EL (cell line): Measurements from ENCODE around the gene GALNT9.
"Not testable (repeated sequence)": the region's sequence is repeated elsewhere in the genome, so short reads cannot be mapped to it uniquely, and the experiment has no call there.

ENCODE experiments used
- DNase-seq: peaks from one replicate; pipeline ENCODE4 v3.0.0-alpha.2; 2016

The GALNT9 gene

DNA sequence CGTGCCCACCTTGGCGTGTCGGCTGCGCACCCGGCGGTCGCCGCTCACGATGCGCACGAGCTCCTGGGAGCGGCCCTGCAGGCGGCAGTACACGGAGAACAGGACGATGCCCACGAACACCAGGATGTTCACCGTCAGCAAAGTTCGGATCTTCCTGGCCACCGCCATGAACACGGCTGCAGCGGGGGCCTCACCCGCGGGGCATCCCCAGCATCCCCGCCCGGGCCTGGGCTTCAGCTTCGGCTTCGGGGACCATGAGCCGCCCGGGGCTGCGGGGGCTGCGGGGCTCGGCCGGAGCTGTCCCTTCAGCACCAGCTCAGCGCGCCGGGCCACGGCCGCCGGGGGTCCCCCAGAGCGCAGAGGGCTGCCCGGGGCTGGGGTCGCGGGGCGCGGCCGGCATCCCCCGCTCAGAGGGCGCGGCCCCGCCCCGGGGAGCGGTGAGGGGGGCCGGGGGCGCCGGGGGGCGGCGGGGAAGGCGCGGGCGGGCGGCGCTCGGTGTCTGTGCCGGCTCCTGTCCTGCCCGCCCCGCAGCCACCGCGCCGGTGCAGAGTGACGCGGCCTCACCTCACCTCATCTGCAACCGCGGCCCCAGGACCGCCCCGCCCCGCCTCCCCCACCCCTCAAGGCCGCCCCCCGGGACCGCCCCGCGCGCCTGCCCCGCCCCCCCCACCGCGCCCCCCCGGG is at the start of gene GALNT9:
Gene GALNT9, minus strand, starts transcription at position 554 of the 684 bp plus-strand sequence. Its CDS starts 386 bp downstream, at position 168.
- DNase-seq, result no peak

DNA sequence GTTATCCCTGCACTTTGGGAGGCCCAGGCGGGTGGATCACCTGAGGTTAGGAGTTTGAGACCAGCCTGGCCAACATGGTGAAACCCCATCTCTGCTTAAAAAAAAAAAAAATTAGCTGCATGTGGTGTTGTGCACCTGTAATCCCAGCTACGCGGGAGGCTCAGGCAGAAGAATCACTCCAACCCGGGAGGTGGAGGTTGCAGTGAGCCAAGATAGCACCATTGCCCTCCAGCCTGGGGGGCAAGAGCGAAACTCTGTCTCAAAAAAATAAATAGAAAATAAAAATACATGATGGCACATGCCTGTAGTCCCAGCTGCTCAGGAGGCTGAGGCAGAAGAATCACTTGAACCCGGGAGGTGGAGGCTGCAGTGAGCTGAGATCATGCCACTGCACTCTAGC is 49.7 kb upstream of the GALNT9 start:
- DNase-seq, result not testable (repeated sequence)

DNA sequence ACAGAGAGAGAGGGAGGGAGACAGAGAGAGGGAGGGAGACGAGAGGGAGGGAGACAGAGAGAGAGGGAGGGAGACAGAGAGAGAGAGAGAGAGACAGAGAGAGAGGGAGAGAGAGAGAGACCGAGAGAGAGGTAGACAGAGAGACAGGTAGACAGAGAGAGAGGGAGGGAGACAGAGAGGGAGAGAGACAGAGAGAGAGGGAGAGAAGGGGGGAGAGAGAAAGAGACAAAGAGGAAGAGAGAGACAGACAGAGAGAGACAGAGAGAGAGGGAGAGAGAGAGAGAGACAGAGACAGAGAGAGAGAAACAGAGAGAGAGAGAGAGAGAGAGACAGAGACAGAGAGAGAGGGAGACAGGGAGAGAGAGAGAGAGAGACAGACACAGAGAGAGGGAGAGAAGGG is 47.8 kb upstream of the GALNT9 start:
- no peak for DNase-seq

DNA sequence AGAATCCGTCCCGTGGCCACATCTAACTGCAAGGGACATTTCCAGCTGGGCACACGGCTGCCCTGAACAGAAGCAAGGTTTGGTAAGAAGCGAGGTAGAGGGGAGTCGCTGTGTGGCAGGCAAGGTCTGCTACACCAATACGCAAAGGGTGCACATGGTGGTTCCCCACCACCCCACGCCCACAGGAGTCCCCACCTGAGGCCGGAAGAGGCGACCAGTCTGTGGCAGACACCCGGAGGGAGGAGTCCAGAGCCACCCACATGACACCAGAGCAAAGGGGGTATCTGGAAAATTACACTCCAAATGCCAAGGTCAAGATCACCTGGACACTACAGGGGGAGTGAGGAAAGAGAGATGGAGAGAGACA is 47.1 kb upstream of the GALNT9 start:
- no peak for DNase-seq

DNA sequence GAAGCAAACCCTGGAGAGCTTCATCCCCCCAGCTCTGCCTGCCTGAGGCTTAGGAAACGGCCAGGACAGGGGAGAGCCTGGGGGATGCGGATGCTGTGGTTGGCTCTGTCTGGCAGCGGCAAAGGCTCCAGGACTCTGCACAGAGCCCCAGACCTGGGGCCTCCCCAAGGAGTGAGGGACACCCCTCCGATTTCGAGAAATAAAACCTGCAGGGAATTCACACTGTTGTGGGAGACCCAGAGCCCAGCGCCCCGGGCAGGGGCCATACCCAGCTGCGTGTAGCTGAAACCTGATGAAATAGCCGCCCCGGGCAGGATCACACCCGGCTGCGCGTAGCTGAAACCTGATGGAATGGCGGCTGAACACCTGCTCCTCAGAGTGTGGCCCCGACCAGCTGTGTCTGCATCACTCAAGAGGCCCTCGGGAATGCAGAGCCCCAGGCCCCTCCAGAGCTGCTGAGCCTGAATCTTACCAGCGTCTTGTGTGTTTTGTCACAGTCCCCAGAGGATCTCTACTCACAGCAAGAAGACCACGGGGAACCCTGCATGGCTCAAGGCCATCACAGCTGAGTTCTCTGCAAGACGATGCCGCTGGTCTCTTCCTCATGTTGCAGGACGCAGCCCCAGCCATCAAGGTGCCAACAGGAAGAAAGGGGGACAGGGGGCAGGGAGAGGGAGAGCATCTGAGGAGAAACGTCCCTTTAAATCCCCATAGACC is 46.5 kb upstream of the GALNT9 start:
- DNase-seq, result no peak

DNA sequence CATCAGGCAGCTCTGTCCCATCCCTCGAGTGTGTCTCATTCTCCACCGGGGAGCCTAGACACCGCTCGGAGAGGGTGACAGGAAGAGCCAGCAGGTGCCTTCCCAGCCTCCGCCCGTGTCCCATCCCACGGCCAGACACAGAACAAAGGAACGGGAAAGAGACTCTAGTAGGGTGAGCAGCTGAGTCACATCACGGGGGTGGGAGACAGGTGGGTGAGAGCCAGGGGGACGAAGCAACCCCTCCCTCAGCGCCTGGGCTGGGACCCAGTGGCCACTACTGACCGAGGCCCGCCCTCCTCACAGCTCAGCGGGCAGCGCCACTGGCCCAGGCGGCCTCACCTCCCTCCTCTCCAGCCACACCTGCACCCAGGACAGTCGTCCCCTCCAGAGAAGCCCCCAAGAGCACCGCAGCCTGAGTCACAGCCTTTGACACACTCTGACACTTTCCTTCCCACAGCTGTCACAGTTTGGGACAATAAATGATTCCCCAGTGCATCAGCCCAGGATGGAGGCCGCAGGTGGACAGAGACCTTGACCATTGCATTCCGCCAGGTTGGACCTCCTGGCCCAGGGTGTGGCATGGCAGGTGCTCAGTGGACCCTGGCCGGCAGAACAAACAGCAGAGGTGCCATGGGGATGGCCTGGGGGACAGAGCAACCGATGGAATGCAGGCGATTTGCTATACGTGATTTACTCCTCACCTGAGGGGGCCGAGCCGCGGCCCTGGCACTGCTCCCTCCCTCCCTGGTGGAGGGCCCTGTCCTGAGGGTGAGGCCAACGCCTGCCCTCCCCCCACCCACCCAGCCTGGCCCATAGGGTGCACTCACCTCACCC is 45.4 kb upstream of the GALNT9 start:
- no peak for DNase-seq

DNA sequence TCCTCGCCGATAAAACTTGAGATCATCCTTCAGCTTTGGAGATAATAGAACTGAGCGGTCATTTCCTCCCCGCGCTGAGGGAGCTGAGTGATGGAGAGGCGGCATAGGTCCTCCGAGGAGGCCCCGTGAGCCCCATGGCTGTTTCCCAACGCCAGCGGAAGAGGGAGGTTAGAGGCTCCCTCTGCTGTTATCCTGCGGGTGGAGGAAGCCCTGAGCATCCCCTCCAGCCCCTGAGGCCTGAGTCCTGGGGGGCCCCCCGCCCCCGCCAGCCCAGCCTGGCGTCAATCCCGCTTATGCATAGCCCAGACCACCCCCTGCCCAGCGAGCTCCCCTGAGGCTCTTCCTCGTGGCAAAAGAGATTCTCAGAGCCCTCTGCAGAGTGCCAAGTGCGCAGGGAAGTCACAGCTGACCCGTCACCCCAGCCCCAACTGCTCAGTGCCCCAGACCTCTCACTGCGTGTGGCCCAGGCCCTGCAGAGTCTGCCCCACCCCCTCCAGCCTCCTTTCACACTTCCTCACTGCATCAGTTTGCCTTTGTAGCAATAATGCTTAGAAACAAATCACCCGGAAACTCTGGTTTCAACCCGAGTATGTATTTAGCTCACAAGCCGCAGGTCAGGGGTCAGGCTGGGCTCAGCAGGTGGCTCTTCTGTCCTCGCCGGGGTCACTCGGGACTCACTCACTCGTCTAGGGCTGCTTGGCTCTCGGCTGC is 44.7 kb upstream of the GALNT9 start:
- DNase-seq, result peak; percentile 7

DNA sequence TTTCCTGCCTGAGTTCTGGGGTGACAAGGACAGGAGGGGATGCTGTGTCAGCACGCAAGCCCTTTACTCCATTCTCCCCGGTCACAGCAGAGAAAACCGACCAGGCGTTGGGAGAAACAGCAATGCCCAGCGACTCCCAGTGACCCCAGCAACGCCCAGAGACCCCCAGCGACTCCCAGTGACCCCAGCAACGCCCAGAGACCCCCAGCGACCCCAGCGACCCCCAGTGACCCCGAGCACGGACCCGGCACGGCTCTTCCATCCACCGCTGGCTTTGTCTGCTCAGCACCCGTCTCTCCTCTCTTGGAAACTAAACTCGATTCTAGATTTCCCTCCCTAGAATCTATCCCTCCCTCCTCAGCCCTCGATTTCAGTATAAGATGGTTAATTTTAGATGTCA is 38.5 kb upstream of the GALNT9 start:
- DNase-seq, result no peak

DNA sequence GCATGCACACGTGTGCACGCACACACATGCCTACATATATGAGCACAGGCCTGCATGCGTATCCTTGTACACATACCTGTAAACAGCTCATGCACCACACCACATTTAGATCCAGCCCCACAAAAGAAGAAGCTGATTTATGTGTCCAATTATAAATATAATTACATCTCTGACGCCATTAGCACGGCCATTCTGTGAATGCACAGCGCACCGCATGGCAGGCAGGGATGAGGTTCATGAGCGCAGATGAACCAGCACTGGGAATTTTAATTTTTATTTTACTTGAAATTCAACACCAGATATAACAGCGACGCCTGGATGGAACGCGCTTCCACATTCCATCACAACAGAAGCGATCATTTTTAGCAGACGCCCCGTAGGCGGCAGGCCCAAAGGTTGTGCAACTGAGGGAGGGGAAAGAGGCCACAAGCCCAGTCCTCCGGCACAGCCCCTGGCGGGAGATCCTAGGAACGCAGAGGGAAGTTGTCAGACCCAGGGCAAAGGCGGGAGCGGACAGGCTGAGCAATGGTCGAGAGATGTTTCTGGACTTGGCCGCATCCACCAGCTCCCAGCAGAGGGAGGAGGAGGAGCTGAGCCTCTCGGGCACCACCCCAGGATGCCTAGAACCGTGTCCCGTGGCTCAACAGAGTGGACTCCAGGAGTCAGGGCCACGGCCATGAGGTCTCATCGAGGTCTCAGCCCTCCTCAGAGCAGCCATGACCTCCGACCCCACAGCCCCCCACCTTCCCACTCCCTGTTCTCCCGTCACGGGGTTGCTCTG is 37.9 kb upstream of the GALNT9 start:
- DNase-seq, result peak; percentile 29

DNA sequence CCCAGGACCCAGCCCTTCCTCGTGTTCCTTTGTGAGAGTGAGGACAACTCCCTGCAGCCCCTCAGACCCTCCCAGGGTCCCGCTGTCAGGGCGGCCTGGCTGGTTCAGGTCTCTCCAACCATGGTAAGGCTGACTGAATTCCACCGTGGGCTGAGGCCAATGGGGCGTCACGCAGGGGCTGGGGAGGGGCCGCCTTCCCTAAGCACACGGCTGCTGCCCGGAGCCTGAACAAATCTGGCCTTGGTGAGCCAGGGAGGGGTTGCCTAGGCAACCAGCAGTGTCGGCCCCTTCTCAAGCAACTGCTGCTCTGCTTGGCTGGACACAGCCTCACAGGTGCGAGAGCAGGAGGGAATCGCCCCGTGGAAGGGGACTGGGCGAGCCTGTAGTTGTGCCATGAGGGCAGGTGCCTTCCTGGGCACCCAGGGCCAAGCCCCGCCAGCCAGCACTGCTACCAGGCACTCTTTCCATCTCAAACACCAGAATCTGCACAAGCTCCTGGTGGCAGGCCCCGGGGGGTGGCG is 37.0 kb upstream of the GALNT9 start:
- no peak for DNase-seq

DNA sequence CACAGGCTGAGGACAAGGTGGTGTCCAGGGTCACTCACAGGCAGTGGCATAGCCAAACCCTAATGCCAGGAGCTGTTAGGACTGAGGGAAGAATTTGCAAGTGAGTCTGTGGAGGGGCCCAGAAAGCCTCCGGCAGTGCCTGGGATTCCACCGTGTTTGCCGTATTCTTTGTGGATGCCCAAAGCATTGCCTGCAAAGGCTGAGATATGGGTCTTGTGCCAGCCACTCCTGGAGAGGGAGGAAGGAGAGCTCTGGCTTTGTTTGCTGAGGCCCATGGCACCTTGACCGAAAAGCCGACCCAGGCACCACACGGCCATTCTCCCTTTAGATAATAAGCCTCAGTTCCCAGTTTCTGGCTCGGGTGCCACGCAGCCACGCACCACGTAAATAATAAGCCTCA is 35.8 kb upstream of the GALNT9 start:
- no peak for DNase-seq

DNA sequence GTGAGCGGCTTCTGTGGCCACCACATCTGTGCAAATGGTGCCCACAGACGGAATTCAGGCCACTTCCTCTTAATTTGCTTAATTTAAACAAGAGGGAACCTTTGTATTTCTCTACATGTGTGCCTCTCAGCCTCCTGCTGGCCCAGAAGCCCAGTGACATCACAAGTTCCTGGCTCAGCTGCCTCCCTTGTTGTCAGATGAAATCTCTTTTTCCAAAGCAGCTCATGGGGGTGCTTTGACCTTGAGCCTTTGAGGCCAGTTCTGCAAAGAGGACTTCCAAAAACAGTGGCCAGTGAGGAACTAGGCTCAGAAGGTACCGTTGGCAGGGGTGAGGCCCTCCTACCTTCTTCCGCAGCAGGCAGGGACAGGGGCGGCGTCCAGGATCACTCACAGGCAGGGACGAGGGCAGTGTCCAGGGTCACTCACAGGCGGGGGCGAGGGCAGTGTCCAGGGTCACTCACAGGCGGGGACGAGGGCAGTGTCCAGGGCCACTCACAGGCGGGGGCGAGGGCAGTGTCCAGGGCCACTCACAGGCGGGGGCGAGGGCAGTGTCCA is 35.0 kb upstream of the GALNT9 start:
- DNase-seq, result no peak

DNA sequence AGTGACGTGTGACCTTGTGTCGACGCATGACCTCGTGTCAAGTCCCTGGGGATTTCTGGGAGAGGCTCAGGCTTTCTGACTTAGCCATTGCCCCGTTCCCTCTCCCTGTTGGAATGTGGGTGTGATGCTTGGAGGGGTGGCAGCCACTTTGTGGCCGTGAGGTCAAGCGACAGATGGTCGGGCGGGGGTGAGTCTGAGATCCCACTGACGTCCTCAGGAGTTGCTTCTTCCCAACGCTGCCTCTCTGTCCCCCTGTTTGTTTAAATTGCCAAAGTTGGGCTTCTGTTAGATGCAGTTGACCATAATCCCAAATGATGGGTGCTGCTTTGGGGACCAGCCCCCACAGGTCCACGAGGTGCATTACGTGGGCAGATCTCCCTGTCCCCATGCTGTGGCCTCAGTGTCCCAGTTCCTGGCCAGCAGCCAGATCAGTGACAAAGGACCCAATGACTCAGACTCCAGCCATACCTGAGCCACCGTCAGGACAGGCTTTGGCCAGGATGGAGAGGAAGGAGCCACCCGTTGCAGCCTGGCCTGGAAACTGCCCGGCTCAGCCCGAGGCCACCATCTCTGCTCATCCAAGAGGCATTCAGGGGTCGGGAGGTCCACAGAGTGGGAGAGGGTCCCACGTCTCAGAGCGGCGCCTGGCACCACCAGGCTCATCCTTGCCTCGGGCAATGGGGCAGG is 34.4 kb upstream of the GALNT9 start:
- DNase-seq, result no peak

DNA sequence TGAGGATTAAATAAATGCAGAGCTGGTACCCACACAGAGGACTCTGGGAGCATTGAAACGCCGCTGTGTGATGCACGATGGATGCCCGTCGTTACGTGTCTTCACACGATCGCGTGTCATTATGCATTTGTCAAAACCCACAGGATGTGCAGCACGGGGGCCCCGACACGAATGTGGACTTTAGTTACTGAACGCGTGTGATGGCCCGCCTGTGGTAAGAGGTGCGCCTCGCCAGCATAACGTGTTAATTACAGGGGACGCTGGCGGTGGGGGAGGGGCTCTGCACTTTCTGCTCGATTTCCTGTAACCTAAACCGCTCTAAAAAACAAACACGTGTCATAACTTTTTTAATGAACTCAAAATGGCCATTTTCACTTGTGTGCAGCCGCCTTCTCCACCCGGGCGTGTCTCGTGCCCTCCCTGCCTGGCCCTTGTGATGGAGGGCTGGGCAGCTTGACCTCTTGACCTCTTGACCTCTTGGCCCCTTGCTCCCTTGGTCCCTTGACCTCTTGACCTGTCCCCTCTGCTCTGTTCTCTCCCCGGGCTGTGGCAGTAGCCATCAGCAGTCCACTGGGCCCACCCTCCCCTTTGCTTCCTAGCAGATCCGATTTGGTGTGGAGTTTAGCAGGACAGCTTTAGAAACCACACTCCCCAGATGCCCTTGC is 33.7 kb upstream of the GALNT9 start:
- no peak for DNase-seq

DNA sequence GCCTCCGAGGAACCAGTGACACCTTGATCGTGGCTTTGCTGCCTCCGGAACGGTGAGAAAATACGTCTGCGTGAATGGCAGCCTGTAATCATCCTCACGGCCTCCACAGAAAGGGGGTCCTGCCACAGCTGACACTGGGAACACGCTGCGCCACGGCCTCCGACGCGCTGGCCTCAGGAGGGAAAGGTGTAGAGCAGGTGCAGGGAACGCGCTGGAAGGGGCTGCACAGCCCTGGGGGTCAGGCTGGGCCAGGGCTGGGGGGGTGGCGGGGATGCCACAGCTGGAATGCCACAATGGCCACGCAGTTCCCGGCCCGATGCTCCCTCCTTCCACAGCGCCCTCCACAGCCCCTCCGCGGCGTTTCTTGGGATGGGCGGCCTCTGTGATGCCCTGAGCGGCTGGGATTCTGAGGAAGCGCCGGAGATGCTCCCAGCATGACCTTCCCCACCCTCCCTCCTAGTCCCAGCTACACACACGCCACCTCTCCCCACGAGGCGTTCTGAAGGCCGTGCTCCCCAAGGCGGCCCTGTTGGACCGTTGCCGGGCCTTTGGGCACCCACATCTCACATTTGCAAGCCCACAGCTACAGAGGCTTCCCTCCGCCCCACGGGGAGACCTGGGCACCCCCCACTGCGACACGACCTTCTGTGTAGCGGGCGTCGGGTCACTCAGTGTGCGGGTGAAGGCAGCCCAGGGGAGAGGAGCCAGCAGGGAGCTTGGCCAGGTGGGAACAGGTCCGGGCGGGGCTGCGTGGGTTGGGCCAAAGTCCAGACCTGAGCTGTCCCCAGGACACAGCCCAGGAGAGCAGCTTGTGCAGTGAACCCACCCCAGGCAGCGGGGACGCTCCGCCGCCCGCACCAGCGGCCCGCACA is 31.8 kb upstream of the GALNT9 start:
- no peak for DNase-seq

DNA sequence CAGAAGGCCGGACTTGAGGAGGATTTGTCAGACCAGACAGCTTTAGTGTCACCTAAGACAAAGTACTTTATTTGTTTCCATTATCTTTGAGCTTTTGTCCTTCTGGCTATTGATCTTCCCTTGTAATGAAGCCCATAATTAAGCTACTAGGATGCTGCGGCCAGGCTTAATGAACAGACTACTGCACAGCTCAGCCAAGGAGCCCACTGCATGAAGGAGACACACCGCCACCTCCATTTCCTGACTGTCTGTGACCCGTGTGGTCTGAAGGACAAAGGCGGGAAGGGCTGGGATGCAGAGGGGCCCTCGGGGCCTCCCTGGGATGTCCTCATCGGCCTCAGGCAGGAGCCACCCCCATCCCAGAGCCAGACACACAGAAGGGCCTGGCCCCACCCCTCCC is 31.0 kb upstream of the GALNT9 start:
- no peak for DNase-seq

DNA sequence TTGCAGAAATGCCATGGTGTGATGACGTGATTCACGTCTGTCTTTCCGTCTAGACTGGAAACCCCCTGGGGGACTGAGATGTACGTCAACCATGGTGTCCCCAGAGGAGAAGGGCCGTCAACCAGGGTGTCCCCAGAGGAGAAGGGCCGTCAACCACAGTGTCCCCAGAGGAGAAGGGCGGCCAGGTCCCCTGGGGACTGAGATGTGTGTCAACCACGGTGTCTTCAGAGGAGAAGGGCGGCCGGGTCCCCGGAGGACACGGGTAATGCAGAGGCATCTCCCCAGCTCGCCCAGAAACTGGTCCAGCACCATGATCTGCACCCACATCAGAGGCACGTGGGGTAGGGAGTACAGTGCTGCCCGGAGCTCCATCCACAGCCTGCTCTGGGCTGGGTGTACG is 30.6 kb upstream of the GALNT9 start:
- DNase-seq, result no peak

DNA sequence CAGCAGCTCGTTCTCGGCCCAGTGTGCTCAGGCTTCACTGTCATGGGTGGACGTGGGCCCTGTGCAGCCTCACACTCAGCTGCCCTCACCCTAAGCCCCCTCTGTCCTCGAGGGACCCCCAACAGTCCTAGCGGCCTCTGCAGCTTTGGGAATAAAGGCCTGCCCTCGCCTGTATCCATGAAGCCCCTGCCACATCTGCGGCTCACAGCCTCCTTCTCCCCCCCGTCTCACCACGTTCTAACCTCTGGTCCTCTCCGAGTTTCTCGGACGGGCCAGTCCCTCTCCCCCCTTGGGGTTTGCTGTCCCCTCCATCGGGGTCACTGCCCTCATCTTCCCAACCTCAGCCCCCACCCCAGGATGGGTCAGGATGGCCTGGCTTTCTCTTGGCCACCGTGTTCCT is 30.2 kb upstream of the GALNT9 start:
- DNase-seq, result no peak
